HG02759 (cell line): ENCODE measurements around the gene CERT1.
"Not testable (repeated sequence)": the region's sequence is repeated elsewhere in the genome, so short reads cannot be mapped to it uniquely, and the experiment has no call there.

Experiments
- ATAC-seq: cut with Tn5 transposase; IDR thresholded peaks from one replicate; pipeline ENCODE4 v1.9.1; 2021; ENCODE audit warnings: mild to moderate bottlenecking, moderate library complexity; ENCODE audit not compliant: unreplicated experiment

The CERT1 gene, protein sequence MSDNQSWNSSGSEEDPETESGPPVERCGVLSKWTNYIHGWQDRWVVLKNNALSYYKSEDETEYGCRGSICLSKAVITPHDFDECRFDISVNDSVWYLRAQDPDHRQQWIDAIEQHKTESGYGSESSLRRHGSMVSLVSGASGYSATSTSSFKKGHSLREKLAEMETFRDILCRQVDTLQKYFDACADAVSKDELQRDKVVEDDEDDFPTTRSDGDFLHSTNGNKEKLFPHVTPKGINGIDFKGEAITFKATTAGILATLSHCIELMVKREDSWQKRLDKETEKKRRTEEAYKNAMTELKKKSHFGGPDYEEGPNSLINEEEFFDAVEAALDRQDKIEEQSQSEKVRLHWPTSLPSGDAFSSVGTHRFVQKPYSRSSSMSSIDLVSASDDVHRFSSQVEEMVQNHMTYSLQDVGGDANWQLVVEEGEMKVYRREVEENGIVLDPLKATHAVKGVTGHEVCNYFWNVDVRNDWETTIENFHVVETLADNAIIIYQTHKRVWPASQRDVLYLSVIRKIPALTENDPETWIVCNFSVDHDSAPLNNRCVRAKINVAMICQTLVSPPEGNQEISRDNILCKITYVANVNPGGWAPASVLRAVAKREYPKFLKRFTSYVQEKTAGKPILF

GRCh38 chr5:75511435-75512382 is at the start of gene CERT1, which contains the start of gene POLK:
CERT1 (minus strand) TSS chr5:75511629; CDS start chr5:75511207, 422 bp downstream.
POLK (plus strand) TSS chr5:75511891.
- ATAC-seq, result peak; percentile 86

GRCh38 chr5:75560655-75561054 is 49.2 kb upstream of the CERT1 start:
- not testable (repeated sequence) for ATAC-seq

DNA sequence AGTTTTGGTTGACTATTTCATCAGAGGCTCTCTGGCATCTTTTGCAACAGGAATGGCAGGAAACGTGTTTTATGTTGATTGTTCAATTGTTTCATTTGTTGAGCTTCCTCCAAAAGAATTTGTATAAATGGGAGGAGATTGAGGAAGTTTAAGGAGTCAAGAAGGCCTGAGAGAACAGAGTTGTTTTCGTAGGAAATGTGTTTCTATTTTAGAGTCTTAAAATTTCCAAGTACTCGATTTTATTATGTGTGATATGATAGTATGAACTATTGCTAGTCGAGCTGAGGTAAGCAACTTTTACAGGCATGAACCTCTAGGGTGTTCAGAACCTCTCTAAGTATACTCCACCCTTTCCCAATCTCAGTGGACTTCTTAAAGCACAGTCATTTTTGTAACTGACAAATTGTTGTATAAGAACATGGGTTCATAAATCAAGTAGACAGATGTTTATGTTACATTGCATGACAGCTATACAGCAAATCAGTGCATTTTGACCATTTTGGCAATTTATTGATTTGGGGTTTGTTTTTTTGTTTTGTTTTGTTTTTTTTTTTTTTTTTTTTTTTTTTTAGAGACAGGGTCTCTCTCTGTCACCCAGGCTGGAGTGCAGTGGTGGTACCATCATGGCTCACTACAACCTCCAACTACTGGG is 47.7 kb upstream of the CERT1 start:
- ATAC-seq, result no peak

DNA sequence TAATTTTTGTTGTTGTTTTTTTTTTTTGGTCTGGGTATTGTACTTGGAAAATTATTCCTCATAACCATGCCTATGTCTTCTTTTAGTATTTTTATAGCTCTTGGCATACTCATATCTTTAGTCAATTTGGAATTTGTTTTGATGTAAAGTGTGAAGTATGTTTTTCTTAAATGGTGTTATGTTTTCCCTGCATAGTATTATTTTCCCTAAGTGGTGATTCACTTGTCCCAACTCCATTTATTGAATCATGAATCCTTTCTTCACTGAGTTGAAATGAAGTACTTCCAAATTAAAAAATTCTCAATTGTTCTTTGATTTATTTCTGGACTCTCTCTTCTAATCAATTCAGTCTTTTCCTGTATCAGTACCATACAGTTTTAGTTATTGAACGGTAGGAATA is 46.8 kb upstream of the CERT1 start:
- no peak for ATAC-seq

- ATAC-seq, result no peak
These were observed 41.9 kb upstream of the CERT1 start for GRCh38 chr5:75553358-75553757.

- ATAC-seq, result no peak
These were observed 41.3 kb upstream of the CERT1 start for GRCh38 chr5:75552764-75553163.

GRCh38 chr5:75551471-75551870 is 40.0 kb upstream of the CERT1 start:
- ATAC-seq, result no peak

GRCh38 chr5:75550597-75550996 is 39.2 kb upstream of the CERT1 start:
- ATAC-seq, result no peak

GRCh38 chr5:75547812-75548211 is 36.4 kb upstream of the CERT1 start:
- no peak for ATAC-seq

DNA sequence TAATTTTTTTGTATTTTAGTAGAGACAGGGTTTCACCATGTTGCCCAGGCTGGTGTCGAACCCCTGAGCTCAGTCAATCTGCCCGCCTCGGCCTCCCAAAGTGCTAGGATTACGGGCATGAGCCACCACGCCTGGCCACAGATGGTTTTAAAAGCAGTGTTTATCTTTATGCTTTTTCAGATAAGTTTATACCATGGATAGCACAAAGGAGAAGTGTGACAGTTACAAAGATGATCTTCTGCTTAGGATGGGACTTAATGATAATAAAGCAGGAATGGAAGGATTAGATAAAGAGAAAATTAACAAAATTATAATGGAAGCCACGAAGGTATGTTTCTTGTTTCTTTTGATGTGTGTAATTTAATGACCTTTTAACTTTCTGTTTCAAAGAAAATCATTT is 35.4 kb upstream of the CERT1 start:
- ATAC-seq, result no peak

GRCh38 chr5:75545131-75545530 is 33.7 kb upstream of the CERT1 start:
- no peak for ATAC-seq

DNA sequence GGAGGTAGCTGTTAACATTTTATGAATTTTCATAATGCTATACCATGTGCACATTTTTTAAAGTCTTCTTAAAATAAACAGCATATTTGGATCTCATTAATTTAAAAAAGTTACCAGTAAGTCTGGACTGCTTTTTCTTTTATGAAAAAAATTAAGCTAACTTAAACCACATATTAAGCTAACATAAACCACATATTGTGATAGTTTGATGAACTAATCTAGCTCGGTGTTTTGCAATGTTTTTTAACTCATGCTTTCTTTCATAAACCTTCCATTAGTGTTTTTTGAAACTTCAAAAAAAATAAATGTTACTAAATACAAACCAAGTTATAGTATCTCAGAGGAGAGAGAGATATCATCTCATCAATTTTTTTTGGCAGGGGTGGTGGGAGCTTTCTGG is 26.8 kb upstream of the CERT1 start:
- ATAC-seq, result no peak

- ATAC-seq, result no peak
These were observed 25.4 kb upstream of the CERT1 start for GRCh38 chr5:75536694-75537360.

DNA sequence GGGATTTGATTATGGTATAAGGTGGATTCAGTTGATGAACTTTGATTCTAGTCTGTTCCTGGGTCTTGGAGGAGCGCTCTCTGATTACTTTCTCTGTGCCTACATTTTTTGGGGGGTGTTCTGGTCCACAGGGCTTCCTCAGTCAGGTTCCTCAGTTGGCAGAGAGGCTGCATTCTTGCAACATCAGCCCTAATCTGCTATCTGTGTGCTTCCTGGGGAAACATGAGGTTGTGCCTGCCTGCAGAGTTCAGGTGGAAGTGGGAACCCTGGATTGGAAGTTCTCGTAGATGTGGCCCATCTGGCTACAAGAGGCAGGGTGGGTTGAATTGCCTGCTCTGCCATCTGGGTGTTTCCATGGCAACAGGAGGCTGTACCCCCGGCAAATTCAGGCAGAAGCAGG is 24.7 kb upstream of the CERT1 start:
- ATAC-seq, result no peak

- no peak for ATAC-seq
These were observed 23.3 kb upstream of the CERT1 start for GRCh38 chr5:75534734-75535133.

- ATAC-seq, result not testable (repeated sequence)
These were observed 22.3 kb upstream of the CERT1 start for GRCh38 chr5:75533716-75534115.

- no peak for ATAC-seq
These were observed 20.8 kb upstream of the CERT1 start for GRCh38 chr5:75532190-75532589.

GRCh38 chr5:75529185-75529584 is 17.8 kb upstream of the CERT1 start:
- no peak for ATAC-seq

- ATAC-seq, result no peak
These were observed 14.6 kb upstream of the CERT1 start for GRCh38 chr5:75526070-75526469.

- ATAC-seq, result no peak
These were observed 13.9 kb upstream of the CERT1 start for GRCh38 chr5:75525344-75525743.
